Choroid plexus epithelial cell (primary cell): ENCODE data around the gene DZIP3.
A peak's percentile ranks its signal among the peaks of the same experiment; 100 is the strongest.

Source experiments
- DNase-seq: peaks from one replicate; pipeline ENCODE4 v3.0.0-alpha.2; 2010; ENCODE audit warnings: low read depth
- H3K4me3 ChIP-seq: 2 replicates; pipeline ENCODE4 v1.5.1; 2011; ENCODE audit warnings: low read depth, mild to moderate bottlenecking, control low read depth, low read length, moderate library complexity
- CTCF ChIP-seq: conservative IDR thresholded peaks from 2 replicates; pipeline ENCODE4 v1.5.1; 2011; ENCODE audit warnings: low read depth, mild to moderate bottlenecking, control low read depth, inconsistent platforms, low read length, moderate library complexity

Gene DZIP3

GRCh38 chr3:108552267-108553159, 37.0 kb upstream of the DZIP3 start:
- no peak overlapping the region for H3K4me3 ChIP-seq
- peak; percentile 41 for TF ChIP-seq CTCF
- DNase-seq: peak; percentile 75

GRCh38 chr3:108554229-108554628, 35.3 kb upstream of the DZIP3 start:
- no peak overlapping the region for H3K4me3 ChIP-seq
- DNase-seq: peak; percentile 36
- TF ChIP-seq CTCF: no peak

DNA sequence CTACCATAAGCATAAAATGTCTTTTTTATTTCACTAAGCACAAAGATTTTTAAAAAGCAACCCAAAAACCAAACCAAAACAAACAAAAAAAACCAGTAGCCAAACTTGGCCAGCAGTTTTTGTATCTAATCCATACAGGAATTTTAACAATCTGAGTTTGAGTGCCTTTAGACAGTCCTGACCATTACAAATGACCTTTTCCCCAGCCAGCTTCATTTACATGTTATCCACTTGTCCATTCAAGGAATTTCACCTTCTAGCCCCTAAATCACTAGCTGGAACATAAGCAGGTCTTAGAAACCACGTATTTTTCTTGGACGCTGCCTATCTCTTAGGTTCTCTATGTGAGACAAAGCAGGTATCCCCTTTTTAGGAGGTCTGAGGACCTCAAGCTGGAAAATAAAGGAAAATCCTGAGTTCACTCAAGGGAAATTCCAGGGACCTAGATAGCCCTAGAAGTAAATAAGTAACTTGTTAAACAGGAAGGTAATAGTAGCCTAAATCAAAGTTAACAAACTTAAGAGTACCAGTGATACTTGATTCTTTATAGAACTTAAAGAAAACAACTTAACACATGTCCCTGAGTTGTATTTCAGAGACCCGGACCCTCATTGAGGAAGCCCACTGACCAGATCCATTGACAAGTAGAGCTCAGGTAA, 34.5 kb upstream of the DZIP3 start:
- no peak overlapping the region for H3K4me3 ChIP-seq
- no peak for TF ChIP-seq CTCF
- DNase-seq: peak; percentile 15

DNA sequence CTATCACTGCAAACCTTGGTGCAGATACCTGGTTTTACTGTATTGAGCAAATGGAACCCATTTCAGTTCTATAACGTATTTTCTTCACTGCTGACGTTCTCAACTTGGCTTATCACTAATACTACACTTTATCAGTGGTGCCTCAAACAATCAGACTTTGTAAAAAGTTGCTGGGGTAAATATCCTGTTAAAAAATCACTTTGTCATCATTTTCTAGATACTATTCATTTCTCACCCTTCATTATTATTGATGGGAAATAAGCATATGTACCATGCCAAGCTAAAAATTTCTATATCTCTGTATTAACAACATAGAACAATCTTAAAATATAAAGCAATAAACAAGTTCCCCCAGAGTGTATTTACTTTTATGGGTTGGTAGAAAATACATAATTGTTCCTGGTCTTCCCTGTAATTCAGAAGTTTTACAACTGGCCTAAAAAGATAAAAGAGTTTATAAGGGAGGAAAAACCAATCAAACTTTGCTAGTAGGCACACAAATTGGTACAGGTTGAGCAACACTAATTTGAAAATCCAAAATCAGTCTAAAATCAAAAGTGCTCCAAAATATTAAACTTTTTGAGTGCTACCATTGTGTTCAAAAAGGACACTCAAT, 33.4 kb upstream of the DZIP3 start:
- no peak for TF ChIP-seq CTCF
- no peak for DNase-seq

GRCh38 chr3:108562565-108562964, 27.0 kb upstream of the DZIP3 start:
- H3K4me3 ChIP-seq: no peak overlapping the region
- no peak for TF ChIP-seq CTCF
- no peak for DNase-seq

More for the DNA sequence above, 33.4 kb upstream of the DZIP3 start:
- no peak overlapping the region for H3K4me3 ChIP-seq

DNA sequence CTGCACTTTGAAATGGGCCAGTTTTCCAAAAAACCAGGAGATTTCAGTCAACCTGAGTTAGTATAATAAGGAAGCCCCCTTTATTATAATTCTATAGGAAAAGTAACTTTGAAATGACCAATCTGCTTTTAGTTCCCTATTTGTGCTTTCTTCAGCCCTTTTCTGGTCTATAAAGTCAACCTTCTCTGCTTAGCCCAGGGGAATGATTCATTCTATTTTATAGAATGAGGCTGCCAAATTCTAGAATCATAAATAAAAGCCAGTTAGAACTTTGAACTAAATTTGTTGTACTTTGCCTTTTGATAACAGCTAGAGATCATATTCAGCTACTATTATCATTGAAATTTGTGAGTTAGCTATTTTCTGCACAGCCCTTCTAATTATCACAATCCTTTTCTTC, 25.0 kb upstream of the DZIP3 start:
- no peak overlapping the region for H3K4me3 ChIP-seq
- TF ChIP-seq CTCF: no peak
- no peak for DNase-seq
